Right lobe of liver (tissue), 4 donors: Measurements from ENCODE around the gene BPIFB4.

ENCODE experiments used
- CTCF ChIP-seq, 4 donors: fragments of 200-600 bp in 3 of 4; fragments of 450-650 bp in 1 of 4; IDR thresholded peaks; one replicate each; pipeline versions ENCODE4 v1.5.1 to v1.8.0; 2016 to 2022; ENCODE audit warnings: antibody characterized with exemption in 4 of 4, mild to moderate bottlenecking in 2 of 4
- POLR2A ChIP-seq: fragments of 450-650 bp; IDR thresholded peaks from one replicate; pipeline ENCODE4 v1.6.1; 2017; ENCODE audit warnings: antibody characterized with exemption, mild to moderate bottlenecking
- donor health status: DM: no; HTN: no; CAD: no.
- donor health status: DM: no; HTN: no; CAD: no.
- donor health status: DM: no; HTN: yes; CAD: no.

GRCh38 chr20:33062825-33063149 lies 16.7 kb upstream of the BPIFB4 start:
- TF ChIP-seq CTCF (IDR thresholded peaks at IDR 0.05) (no peak), POLR2A (no peak)
